Stimulated activated CD4-positive, alpha-beta T cell treated with anti-CD3 and anti-CD28 coated beads, Interleukin-1b, Interleukin-23, amount 100 ng/mL, for 4 hours (primary cell): Measurements from ENCODE around the gene ATG9B.

Source experiments
- DNase-seq, 2 donors: peaks; one replicate each; pipeline ENCODE4 v3.0.0-alpha.2; 2020; ENCODE audit warnings: low read depth in 2 of 2

The ATG9B gene

GRCh38 chr7:151000897-151001495, 23.3 kb downstream of the ATG9B start:
- no peak for DNase-seq

GRCh38 chr7:150999497-151000230, 24.6 kb downstream of the ATG9B start:
- DNase-seq = no peak

GRCh38 chr7:150999001-150999400, 25.3 kb downstream of the ATG9B start:
- no peak for DNase-seq

- no peak for DNase-seq
Observed at GRCh38 chr7:150998341-150998740, 26.0 kb downstream of the ATG9B start.

- DNase-seq = no peak
Observed at GRCh38 chr7:150997817-150998216, 26.5 kb downstream of the ATG9B start.

- no peak for DNase-seq
Observed at GRCh38 chr7:150997075-150997511, 27.2 kb downstream of the ATG9B start.

- no peak for DNase-seq
Observed at GRCh38 chr7:150996376-150997074, 27.8 kb downstream of the ATG9B start.

- DNase-seq = no peak
Observed at GRCh38 chr7:150994838-150995510, 29.3 kb downstream of the ATG9B start.

GRCh38 chr7:150994141-150994837, 30.0 kb downstream of the ATG9B start:
- no peak for DNase-seq

GRCh38 chr7:150993511-150993910, 30.8 kb downstream of the ATG9B start:
- no peak for DNase-seq

- DNase-seq = no peak
Observed at GRCh38 chr7:150992833-150993302, 31.4 kb downstream of the ATG9B start.

GRCh38 chr7:150992051-150992640, 32.1 kb downstream of the ATG9B start:
- no peak for DNase-seq

GRCh38 chr7:150990416-150991186, 33.7 kb downstream of the ATG9B start, which contains the start of gene NOS3:
Gene NOS3, plus strand, starts transcription at chr7:150991017. Its CDS starts 2,787 bp downstream, at chr7:150993804.
- no peak for DNase-seq

- no peak for DNase-seq
Observed at GRCh38 chr7:150989456-150989855, 34.8 kb downstream of the ATG9B start.

- peak; percentile 58 to 68 for DNase-seq
Observed at GRCh38 chr7:150988230-150989226, 35.8 kb downstream of the ATG9B start.

- no peak for DNase-seq
Observed at GRCh38 chr7:150986556-150986955, 37.7 kb downstream of the ATG9B start.

GRCh38 chr7:150986099-150986512, 38.2 kb downstream of the ATG9B start:
- DNase-seq = peak; percentile 47 to 51

GRCh38 chr7:150983893-150984368, 40.4 kb downstream of the ATG9B start:
- peak in 1 of 2 donors; percentile 33 for DNase-seq

- DNase-seq = no peak
Observed at GRCh38 chr7:150982351-150982750, 41.9 kb downstream of the ATG9B start.
